IPS-18c (cell line): Measurements from ENCODE around the gene FAM177B.

Source experiments
- H3K4me3 ChIP-seq: 2 replicates; pipeline ENCODE4 v1.7.0; 2013; ENCODE audit warnings: low read depth, mild to moderate bottlenecking, low read length, moderate library complexity; ENCODE audit not compliant: insufficient read depth
- H3K9me3 ChIP-seq: one replicate; pipeline ENCODE4 v1.6.1; 2013; ENCODE audit warnings: mild to moderate bottlenecking, low read length, moderate library complexity; ENCODE audit not compliant: control insufficient read depth, insufficient read depth

FAM177B gene

DNA sequence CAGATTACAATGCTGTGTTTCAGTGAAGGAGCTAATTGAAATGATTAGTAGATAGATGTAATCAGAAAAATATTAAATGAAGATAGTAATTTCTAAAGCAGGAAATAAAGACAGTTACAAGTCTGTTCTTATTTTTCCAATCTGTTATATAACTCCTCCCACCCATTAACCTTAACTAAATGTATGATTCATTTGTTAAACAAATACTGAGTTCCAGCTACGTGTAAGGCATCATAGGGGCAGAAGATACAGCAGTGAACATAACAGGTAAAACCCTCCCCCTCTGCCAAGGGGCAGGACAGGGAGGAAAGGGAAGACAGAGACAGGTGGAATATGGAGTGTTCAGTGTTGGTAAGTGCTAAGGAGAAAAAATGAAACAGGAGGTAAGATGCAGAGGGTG is at the start of gene FAM177B:
Gene FAM177B, plus strand, starts transcription at position 231 of the 400 bp plus-strand sequence. CDS start 9,344 bp downstream, outside the sequence.
- Histone ChIP-seq H3K4me3 (no peak within 1 kb of the TSS), H3K9me3 (no peaks in the 10 kb centered on the region)

DNA sequence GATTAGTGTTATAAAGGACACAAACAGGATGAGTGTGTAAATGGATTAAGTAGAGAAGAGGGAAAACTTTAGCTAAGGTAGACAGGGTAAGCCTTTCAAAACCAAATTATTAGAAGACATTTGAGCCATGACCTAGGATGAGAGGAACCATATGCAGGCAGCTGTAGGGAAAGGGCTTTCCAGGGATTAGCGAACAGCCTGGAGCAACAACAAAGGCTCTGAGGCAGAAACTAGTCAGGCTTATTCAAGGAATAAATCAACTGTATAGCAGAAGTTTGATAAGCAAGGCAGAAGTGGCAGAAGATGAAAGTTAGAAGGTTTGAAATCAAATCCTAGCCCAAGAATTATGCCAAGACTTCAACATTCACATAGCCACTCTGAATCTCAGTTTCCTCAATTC is 46.0 kb upstream of the FAM177B start:
- no peaks in the 10 kb centered on the region for H3K9me3 ChIP-seq

DNA sequence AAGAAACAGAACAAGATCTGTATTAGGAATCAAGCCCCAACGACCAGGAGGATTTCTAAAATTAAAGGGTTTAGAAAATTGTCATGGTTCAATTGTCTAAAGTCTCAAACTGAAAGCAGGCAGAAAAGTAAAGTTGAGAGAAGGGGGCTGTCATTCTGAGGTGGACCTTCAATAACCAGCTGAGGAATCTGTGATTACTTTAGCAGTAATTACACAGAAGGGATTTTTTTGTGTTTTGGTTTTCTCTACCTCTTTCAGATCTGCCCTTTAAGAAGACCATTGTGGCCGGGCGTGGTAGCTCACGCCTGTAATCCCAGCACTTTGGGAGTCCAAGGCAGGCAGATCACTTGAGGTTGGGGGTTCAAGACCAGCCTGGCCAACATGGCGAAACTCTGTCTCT is 42.1 kb upstream of the FAM177B start:
- no peak overlapping the region for H3K4me3 ChIP-seq
- H3K9me3 ChIP-seq = no peaks in the 10 kb centered on the region

More for the DNA sequence above, 46.0 kb upstream of the FAM177B start:
- H3K4me3 ChIP-seq = no peak overlapping the region

DNA sequence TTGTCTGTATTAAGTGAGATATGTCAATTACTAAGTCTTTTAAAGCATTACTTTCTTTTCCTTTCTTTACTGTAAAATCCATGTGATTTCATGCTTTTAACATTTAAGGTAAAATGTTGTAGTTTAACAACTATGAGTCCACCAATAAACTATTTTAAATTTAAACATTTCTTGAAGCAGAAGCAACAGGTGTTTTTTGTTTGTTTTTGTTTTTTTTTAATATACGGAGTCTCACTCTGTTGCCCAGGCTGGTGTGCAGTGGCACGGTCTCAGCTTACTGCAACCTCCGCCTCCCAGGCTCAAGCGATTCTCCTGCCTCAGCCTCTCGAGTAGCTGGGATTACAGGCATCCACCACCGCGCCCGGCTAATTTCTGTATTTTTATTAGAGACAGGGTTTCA is 40.3 kb upstream of the FAM177B start:
- H3K4me3 ChIP-seq = no peak overlapping the region
- H3K9me3 ChIP-seq = no peaks in the 10 kb centered on the region

DNA sequence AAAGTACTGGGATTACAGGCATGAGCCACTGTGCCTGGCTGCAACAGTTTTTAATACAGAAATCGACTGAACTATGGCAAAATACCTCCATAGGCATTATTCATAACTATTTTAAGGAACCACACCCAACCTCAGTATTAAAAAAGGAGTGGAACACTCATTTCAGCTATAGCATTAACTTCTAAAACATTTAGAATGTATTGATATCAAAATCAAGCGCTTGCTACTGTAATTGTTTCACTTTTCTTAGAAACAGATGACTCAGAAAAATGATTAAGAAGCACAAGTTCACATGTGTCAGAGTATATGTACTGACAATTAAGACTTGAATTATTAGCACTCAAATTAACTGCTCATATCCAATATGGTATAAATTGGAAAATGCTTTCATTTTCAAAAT is 39.8 kb upstream of the FAM177B start:
- Histone ChIP-seq H3K9me3 (no peaks in the 10 kb centered on the region), H3K4me3 (no peak overlapping the region)

DNA sequence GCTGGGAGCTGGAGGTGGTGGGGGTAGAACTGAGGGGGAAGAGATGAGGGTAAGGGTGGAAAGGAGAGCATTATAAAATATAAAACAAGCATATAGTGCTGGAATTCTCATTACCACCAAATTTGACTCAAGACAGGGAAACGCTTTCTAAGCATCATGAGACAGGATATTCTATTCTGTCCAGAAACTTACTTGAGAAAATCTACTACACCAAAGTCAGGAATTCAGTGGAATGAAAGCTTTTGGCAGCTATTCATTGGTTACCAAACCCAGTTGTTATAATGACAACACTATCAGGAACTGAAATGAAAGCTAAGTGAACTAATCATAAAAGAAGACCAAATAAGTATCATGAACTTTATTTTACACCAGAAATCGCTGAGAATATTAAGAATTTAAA is 39.2 kb upstream of the FAM177B start:
- H3K4me3 ChIP-seq = no peak overlapping the region

DNA sequence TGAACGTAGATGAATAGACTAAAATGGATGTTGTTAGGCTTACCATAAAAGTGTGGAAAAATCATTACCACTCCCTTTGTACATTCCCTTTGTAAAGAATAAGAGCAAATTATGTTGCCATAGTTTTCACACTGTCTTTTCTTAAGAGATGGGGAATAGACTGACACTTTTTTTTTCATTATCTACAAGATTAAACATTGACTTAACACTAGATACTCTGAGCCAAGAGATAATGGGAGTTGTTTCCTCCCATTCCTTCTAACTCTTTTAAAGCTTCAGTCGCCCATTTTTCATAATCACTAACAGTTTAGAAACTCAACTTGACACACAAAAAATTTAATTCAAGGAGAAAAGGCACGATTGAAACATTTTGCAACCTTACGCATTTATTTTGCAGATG is 34.8 kb upstream of the FAM177B start:
- no peak overlapping the region for H3K4me3 ChIP-seq
- no peaks in the 10 kb centered on the region for H3K9me3 ChIP-seq

More for the DNA sequence above, 39.2 kb upstream of the FAM177B start:
- no peaks in the 10 kb centered on the region for H3K9me3 ChIP-seq

DNA sequence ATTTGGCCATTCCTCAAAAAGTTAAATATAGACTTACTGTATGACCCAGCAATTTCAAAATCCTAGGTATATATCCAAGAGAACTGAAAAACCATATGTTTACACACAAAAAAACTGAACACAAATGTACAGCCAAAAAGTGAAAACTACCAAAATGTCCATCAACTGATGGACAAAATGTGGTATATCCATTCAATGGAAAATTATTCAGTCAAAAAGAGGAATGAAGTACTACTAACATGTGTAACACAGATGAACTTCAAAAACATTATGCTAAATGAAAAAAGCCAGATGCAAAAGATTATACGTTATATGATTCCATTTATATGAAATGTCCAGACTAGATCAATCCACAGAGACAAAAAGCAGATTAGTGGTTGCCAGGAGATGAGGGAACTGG is 32.7 kb upstream of the FAM177B start:
- no peaks in the 10 kb centered on the region for H3K9me3 ChIP-seq
- no peak overlapping the region for H3K4me3 ChIP-seq

DNA sequence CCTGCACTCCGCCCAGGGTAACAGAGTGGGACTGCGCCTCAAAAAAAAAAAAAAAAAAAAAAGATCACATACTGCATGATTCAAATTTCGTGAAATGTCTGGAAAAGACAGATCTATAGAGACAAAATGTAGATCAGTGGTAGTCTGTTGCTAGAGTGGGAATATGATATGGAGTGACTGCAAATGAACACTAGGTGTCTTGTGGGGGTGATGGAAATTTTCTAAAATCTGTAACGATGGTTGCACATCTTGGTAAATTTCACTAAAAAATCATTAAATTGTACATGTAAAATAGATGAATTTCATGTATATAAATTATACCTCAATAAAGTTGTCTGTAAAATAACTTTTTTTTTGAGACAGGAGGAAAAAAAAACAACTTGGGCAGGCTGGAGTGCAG is 30.2 kb upstream of the FAM177B start:
- no peak overlapping the region for H3K4me3 ChIP-seq
- H3K9me3 ChIP-seq = no peaks in the 10 kb centered on the region

DNA sequence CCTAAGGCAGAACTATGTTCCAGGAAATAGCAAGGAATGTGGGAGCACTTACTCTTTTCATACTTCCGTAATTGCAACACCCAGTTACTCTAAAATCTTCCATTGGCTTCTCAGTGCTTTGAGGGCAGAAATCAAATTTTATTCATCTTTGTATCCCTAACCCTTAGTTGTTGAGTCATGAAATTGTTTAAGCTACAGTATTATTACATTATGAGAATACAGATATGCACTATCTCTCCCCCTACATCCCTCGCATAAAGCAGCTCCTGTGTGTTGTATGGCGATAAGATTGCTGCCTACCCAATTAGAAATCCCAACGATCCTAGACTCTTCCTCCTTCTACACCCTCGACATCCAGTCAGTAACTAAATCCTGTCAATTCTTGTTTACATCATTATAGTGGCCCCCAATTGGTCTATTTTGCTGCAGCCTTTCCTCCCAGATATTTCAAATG is 27.3 kb upstream of the FAM177B start:
- no peak overlapping the region for H3K4me3 ChIP-seq

DNA sequence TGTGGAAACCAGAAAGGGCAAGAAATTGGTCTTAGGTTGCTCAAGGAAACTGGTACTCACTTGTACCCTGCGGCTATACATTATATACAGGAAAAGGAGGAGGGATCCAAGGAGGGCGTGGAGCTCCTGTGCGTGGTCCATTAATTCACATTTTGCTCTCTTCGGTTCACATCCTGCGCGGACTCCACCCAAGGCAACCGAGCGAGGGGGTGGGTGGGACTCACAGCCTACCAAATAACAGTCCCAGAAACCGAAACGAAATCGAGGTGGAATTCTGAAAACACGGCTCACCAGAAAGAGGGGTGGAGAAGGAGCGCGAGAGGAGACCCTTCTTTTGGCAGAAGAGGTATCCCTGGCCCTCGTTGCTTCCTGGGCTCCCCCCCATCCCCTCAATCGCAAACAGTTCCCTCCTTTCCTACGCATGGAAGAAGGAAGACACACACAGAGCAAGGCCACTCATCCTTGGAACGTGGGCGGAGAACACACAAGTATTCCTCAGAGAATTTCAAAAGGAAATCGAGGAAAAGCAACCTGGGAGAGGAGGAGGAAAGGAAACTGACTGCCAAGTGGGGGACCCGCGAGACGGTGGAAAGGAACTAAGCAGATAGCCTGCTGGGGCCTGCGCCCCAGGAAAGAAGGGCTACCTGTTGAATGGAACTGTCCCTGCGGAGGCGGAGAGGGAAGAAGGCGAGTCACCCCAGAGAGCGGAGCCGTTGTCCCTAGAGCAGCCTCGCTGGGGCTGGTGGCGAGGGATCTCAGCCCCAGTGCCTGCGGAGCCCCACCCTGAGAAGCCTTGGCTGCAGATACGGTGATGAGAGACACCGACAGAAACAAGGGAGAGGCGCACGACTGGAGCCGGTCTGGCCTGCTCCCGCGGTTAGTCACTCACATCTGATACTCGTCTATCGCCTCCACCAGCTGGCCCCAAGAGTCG is 25.4 kb upstream of the FAM177B start:
- H3K9me3 ChIP-seq = no peaks in the 10 kb centered on the region
- H3K4me3 ChIP-seq = peak overlapping the region; percentile 92

More for the DNA sequence above, 27.3 kb upstream of the FAM177B start:
- H3K9me3 ChIP-seq = no peaks in the 10 kb centered on the region

DNA sequence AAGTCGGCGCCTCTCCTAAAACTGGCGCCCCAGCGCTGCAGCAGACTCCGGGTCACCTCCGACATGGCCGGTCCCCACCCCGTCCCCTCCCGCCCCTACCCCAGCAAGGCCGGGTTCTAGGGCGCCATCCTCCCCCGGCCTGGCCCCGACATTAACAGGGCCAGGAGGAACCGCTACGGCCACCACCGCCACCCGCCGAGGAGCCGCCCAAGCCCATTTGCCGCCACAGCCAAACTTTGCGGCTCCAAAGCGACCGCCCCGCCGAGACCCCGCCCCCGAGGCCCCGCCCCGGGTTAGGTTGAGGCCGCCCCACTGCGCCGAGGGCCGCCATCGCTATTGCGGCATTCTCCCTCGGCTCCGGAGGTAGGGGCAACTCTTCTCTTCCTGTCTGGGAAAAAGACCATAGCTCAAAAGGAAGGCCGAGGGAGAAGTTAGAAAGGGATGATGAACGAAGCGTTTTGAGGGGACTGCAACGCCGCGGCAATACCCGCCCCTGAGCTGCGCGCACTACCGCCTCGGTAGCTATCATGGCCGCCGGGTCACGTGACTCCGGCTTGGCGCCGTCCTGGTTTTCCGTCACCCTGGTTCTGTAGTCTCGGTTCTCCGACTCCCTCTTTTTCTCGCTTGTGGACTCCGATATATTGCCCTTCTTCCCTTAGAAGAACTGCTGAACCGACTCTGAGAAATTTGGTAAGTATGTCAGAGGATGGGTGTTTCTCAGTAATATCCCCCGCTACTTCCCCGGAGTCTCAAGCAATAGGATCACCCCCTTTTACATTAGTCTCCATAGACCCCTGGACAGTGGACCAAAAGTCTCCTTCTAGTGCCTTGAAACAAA is 24.5 kb upstream of the FAM177B start, which contains the start of the genes AIDA and BROX:
Gene AIDA, minus strand, starts transcription at position 239 of the 838 bp plus-strand sequence. Its CDS starts 174 bp downstream, at position 65.
Gene BROX, plus strand, starts transcription at position 312 of the 838 bp plus-strand sequence. CDS start 3,136 bp downstream, outside the sequence.
- Histone ChIP-seq H3K4me3 (peak within 1 kb of the TSS; percentile 92), H3K9me3 (no peaks in the 10 kb centered on the region)

DNA sequence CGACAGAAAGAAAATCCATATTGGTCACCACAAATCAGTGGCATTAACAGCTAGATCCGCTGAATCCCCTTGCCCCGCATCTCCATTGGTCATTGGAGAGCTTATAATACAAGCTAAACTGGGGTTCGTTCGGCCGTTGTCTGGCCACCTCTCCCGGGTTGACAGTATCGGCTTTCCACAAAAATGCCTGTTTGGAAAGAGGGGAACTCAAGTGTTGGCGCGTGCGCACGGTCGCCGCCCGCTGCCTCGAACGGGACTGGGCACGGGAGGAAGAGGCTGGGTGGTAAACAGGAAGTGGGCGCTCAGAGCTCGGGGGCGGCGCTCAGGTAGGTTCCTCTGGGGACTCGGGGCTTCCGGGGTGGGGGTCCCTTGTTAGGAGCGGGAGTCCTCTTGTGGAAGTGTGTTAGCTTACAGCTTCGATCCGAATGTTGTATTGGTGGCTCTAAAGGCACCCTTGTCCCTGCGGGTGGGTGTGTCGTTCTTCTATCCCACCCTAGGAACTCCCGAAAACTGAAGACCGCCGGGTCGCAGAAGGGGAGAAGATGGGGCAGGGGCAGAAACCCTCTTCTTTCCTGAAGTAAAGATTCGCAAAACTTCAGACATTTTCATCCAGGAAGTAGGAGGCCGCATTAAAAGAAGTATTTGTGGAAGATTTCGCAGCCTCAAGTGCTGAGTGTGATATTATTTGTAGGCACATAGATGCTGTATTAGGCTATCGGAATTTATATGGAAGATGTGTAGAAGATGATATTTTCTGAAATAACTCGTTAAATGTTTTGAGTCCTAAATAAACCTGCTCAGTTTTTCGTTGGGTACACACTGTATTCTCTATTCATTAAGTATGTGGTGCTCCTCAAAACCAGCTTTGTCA is 23.7 kb upstream of the FAM177B start:
- no peaks in the 10 kb centered on the region for H3K9me3 ChIP-seq
- H3K4me3 ChIP-seq = peak overlapping the region; percentile 92

DNA sequence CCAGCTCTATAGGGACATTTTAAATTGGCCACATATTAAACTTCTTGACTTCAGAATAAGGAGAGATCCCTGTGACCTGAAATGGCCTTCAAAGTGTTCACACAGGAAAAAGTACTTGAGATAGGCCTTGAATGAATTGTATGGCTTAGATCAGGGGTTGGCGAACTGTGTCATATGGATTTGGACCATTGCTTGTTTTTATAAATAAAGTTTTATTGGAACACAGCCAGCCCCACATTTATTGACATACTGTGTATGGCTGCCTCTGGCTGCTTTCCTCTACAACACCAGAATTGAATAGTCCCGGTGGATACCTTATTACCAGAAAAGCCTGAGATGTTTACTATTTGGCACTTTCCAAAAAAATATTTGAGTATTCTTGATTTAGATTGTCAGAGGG is 20.6 kb upstream of the FAM177B start:
- no peaks in the 10 kb centered on the region for H3K9me3 ChIP-seq

DNA sequence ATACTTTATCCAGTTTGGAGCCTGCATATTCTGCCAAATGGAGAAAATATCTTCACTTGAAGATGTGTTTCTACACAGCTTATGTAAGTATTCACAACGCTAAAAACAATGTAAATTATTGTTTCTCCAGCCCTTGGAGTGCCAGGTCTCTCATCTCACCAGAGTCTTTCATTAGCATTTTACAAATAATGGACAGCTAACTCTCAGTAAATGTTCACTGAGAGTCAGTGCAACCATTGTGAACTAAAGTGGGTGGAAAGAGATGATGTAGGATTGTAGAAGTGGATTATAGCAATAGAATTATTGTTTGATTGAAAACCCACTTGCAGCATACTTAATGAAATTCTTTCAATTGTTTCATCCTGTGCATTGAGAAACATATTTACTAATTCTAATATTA is 8.3 kb upstream of the FAM177B start:
- no peak overlapping the region for H3K4me3 ChIP-seq
- H3K9me3 ChIP-seq = no peaks in the 10 kb centered on the region

More for the DNA sequence above, 20.6 kb upstream of the FAM177B start:
- no peak overlapping the region for H3K4me3 ChIP-seq

DNA sequence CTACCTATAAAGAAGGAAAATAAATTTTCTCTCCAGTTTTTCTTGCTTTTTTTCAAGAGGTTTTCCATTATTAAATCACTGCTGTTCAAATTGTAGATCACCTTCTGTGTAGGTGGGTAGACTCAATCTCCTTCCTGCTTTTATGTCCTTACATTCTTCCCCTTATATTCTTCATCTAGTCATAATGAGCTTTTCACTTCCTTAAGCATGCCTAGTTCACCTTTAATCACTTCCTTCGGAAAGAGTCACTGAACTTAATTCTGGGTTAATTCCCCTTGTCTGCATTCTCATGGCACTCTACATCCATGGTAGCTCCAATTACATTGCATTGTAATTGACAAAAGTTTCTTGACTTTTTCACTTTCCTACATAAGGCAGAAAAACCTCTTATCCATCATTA is 6.1 kb upstream of the FAM177B start:
- no peaks in the 10 kb centered on the region for H3K9me3 ChIP-seq
- H3K4me3 ChIP-seq = no peak overlapping the region
